ENCODE measurements around the gene AKR7A3.
A peak's percentile ranks its signal among the peaks of the same experiment; 100 is the strongest.

Gene AKR7A3

DNA sequence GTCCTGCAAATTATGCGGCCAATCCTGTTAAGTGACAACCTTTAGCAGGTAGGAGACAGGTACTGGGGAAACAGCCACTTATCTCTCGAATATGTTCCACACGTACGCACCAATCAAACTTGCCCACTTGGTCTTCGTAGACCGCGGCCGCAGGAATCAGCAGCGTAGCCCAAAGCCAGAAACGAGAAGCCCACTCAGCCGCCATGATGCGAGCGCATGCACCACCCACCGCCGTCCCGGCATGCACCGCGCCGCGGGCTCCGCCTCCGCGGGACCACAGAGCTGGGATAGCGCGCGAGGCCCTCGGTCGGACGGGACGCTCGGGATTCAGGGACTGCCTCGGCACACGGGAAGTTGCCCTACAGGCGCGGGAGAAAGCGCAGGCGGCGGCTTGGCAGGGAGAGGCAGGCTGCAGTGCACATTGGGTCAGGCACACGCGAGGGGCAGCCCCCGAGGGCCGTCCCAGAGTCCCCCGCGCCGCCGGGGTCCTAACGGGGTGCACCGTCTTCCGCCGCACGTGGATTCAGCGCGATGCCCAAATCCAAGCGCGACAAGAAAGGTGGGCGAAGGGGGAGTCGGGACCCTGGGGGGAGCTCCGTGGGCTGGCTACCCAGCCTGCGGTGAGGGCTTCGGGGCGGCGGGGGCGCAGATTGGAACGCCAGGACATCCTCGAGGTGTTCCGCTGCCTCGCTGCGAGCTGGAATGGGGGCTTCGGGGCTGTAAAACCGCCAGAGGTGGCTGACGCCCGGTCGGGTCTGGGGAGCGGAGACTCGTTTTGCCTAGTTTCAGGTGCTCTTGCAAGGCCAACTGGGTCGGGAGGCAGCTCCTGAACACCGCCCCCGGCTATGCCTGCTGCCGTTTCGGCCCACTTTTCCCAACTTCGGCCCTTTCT, 37.0 kb downstream of the AKR7A3 start, which contains the start of the genes EMC1 and MRTO4:
EMC1 (minus strand) TSS at position 220 of the 892 bp plus-strand sequence; CDS start at position 205, 15 bp downstream.
MRTO4 (plus strand) TSS at position 501 of the 892 bp plus-strand sequence; CDS start at position 532, 31 bp downstream.
- DNase-seq: peak; percentile 79

DNA sequence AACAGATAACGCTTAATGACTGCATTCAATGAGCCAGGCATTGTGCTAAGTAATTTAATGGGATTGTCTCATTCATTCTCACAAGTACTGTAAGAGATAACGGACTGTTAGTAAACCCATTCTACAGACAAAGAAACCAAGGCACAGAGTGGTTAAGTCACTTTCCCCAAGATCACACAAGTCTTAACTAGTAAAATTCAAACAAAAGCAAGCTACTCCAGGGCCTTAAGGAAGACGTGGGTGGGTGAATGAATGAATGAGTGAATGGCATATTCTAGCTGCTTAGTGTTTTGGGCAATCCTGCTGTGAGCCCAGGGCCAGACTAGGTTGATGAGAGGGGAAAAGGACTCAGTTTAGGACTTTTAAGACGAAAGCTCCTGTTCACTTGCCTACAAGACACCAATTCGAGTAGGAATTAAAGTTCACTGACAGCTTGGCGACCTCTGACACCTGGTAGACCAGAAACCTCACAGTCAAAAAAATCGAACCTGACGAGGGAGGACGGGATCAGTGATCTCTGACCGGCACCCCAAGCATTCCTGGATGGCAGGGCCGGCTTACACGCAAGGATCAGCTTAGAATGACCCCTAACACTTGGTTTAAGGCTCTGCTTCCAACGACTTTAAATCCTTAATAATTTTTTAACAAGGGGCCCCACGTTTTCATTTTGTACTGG, 37.8 kb downstream of the AKR7A3 start:
- DNase-seq: no peak

DNA sequence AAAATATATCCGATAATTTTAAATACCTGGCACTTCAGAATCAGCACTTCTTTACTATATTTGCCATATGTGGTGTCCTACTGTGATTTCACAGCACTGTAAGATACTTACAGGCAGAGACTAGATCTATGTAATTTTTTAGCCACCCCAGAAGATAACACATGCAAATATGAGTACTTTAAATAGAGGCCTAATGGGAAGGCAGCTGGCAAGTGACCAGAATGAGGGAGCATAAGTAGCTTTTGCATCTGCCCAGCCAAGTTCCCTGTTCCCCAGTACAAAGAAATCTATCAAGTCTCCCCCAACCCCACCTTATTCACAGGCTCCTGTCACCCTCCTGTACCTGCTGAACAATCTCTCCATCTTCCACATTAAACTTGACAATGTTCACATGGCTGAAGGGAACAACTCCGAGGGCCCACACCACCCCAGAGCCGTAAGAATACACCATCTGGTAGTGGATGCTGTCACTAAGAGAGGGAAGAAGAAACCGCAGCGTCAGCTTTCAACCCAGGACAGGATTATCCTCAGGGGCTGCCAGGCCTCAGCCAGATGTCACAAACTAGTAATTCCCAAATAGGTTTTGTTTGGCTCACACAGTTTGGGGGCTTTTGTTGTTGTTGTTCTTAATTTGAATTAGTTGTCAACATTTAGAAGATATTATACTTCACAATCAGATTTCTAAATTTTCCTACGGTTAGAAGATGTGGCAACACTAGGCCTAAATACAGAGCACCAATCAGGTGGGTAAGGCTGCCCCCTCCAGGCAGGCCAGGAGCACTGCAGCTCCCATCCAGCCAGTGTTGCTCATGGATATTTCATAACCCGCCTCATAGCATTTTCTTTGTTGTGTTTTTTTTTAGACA, 47.7 kb downstream of the AKR7A3 start:
- no peak for DNase-seq

DNA sequence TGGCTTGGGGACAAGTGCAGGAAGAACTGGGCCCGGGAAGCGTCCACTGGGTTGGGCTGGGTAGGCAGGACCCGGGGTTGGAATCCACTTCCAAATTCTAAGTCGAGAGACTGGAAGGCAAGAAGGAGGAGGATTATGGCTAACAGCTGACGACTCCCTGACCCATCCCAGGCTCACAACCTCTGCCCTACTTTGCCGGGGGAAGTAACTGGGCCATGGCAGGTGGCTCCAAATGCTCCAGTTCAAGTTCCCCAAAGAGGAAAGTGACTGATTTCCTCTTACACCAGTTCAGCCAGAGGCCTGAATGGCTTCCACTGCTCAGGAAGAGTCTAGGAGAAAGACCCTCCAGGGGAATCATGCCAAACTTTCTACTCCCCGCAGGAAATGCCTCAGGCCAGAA, 48.7 kb downstream of the AKR7A3 start:
- DNase-seq: no peak

DNA sequence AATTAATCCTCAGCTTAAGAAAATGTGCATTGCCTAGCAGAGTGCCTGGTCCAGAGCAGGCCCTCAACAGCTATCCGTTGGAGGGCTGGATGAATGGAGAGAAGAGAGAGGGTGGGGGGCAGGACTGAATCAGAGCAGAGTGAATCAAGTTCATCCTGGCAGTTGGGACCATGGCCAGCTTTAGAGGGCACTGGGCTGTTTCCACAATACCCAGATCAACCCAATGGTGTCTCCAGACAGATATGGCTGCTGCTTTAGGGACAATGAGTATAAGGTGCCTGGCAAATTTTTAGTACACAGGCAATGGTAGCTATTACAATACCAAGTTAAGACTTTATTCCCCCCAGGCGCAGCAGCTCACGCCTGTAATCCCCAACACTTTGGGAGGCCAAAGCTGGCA, 54.3 kb downstream of the AKR7A3 start:
- no peak for DNase-seq
